Measurements from ENCODE around the gene HLA-F.

Gene HLA-F

DNA sequence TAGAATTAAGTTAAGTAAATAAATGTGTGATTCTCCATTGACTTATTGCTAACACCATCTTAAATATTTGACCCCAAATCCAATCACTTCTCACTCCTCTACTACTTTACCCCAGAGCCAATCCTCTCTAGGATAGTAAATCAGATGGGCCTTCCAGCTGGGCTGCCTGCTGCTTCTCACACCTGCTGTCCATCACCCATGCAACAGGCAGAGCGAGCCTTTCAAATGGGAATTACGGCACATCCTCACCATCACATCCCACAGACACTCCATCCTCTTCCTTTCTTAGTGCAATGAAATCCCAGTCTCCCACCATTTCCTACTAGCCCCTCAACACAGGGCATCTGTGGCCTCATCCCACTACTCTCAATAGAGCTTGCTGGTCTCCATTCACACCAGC lies 34.0 kb downstream of the HLA-F start:
- Histone ChIP-seq H3K36me3 (ENCODE audit: insufficient read depth) (no peaks in the 10 kb centered on the region), H3K27ac (no peak overlapping the region), H2AFZ (ENCODE audit: low read depth) (no peak overlapping the region), H3K27me3 (ENCODE audit: insufficient read depth, low read depth) (no peaks in the 10 kb centered on the region), H3K9ac (no peak overlapping the region), H3K79me2 (ENCODE audit: insufficient read depth, low read depth) (no peaks in the 10 kb centered on the region), H3K4me1 (ENCODE audit: low read depth, poor library complexity, severe bottlenecking) (peaks cover 18% of the 10 kb centered on the region), H4K20me1 (ENCODE audit: insufficient read depth) (no peaks in the 10 kb centered on the region), H3K4me2 (no peak overlapping the region), H3K4me3 (IDR thresholded peaks at IDR 0.05; ENCODE audit: insufficient read depth, low read depth, low read length) (no peak overlapping the region)
- TF ChIP-seq, protein P1, sequence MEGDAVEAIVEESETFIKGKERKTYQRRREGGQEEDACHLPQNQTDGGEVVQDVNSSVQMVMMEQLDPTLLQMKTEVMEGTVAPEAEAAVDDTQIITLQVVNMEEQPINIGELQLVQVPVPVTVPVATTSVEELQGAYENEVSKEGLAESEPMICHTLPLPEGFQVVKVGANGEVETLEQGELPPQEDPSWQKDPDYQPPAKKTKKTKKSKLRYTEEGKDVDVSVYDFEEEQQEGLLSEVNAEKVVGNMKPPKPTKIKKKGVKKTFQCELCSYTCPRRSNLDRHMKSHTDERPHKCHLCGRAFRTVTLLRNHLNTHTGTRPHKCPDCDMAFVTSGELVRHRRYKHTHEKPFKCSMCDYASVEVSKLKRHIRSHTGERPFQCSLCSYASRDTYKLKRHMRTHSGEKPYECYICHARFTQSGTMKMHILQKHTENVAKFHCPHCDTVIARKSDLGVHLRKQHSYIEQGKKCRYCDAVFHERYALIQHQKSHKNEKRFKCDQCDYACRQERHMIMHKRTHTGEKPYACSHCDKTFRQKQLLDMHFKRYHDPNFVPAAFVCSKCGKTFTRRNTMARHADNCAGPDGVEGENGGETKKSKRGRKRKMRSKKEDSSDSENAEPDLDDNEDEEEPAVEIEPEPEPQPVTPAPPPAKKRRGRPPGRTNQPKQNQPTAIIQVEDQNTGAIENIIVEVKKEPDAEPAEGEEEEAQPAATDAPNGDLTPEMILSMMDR (conservative IDR thresholded peaks at IDR 0.05; ENCODE audit: low read depth, low read length): no peak

DNA sequence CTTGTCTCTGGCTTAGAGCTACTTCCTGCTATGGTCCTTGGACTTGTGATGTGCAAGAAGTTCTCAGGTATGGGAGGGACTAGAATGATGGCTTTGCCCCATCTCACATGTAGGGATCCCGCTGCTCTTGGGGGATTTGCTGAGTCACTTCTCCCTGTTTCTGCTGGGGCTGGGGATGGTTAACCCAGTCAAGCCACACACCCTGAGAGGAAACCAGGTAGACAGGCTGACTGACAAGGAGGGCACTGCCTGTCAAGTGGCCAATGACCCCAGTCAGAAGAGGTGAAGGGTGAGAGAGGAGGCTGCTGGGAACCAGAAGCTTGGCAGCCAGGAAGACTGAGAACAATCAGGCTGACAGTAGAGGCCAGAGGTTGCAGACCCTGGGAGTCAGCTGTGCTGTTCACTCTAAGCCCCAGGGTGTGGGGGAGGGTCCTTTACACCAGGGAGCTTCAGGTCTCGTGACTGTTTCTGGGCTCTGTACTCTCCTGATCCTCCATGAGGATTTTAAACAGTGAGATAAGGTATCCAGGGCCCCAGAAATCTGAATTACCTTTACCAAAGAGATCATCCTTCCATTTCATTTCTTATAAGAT lies 34.6 kb downstream of the HLA-F start:
- Histone ChIP-seq H4K20me1 (ENCODE audit: insufficient read depth) (no peaks in the 10 kb centered on the region), H3K4me3 (IDR thresholded peaks at IDR 0.05; ENCODE audit: insufficient read depth, low read depth, low read length) (no peak overlapping the region), H3K4me1 (ENCODE audit: low read depth, poor library complexity, severe bottlenecking) (peaks cover 23% of the 10 kb centered on the region), H3K27ac (no peak overlapping the region), H3K9ac (no peak overlapping the region), H3K79me2 (ENCODE audit: insufficient read depth, low read depth) (no peaks in the 10 kb centered on the region), H3K4me2 (no peak overlapping the region), H3K36me3 (ENCODE audit: insufficient read depth) (no peaks in the 10 kb centered on the region), H3K27me3 (ENCODE audit: insufficient read depth, low read depth) (no peaks in the 10 kb centered on the region), H2AFZ (ENCODE audit: low read depth) (no peak overlapping the region)
- TF ChIP-seq, protein P1 (conservative IDR thresholded peaks at IDR 0.05; ENCODE audit: low read depth, low read length): no peak

DNA sequence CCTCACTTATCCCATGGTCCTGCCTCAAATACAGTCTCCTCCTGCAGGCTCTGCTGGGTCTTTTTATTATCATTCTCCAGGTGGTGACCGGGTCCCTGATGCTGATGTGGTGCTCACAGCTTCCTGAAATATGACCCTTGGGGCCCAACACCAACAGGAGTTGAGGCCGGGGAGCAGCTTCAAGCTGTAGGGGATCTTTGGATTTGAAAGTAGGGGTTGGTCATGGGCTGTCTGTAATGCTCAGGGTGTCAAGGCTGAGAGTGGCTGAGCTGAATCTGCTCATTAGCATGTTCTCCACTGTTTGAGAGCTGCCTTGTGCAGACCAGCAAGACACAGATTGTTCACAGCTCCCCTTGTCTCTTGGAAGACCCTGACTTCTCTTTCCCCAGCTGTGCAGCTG lies 35.5 kb downstream of the HLA-F start:
- Histone ChIP-seq H3K36me3 (ENCODE audit: insufficient read depth) (no peaks in the 10 kb centered on the region), H3K4me1 (ENCODE audit: low read depth, poor library complexity, severe bottlenecking) (peaks cover 33% of the 10 kb centered on the region), H3K79me2 (ENCODE audit: insufficient read depth, low read depth) (no peaks in the 10 kb centered on the region), H3K27me3 (ENCODE audit: insufficient read depth, low read depth) (no peaks in the 10 kb centered on the region), H3K4me2 (no peak overlapping the region), H4K20me1 (ENCODE audit: insufficient read depth) (no peaks in the 10 kb centered on the region), H3K27ac (no peak overlapping the region), H3K4me3 (IDR thresholded peaks at IDR 0.05; ENCODE audit: insufficient read depth, low read depth, low read length) (no peak overlapping the region), H3K9ac (no peak overlapping the region), H2AFZ (ENCODE audit: low read depth) (no peak overlapping the region)
- TF ChIP-seq, protein P1 (conservative IDR thresholded peaks at IDR 0.05; ENCODE audit: low read depth, low read length): no peak

DNA sequence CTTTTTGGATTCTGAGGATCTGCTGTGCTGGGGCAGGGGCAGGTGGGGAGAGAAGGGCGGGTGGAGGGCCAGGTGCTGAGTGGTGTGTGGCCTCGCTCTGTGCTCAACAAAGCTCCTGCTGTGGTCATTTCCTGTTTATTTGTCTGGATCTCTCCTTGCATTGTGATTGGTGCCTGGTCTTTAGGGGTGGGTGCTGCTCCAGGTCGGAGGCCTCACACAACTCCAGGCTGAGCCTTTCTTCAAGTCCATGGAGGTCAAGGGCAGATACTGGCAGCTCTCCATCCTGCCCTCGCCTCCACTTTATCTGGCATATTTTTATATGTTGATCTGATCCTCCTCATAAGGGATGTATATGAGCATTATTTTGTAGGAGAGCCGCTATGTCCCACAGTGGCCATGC lies 36.2 kb downstream of the HLA-F start:
- no peaks in the 10 kb centered on the region for H4K20me1 ChIP-seq (ENCODE audit: insufficient read depth)
- H3K27me3 ChIP-seq (ENCODE audit: insufficient read depth, low read depth): no peaks in the 10 kb centered on the region
- peaks cover 39% of the 10 kb centered on the region for H3K4me1 ChIP-seq (ENCODE audit: low read depth, poor library complexity, severe bottlenecking)
- H3K9ac ChIP-seq: no peak overlapping the region
- TF ChIP-seq, protein P1 (conservative IDR thresholded peaks at IDR 0.05; ENCODE audit: low read depth, low read length): no peak
- H3K27ac ChIP-seq: no peak overlapping the region
- H3K4me2 ChIP-seq: no peak overlapping the region
- H3K4me3 ChIP-seq (IDR thresholded peaks at IDR 0.05; ENCODE audit: insufficient read depth, low read depth, low read length): no peak overlapping the region
- no peak overlapping the region for H2AFZ ChIP-seq (ENCODE audit: low read depth)
- H3K79me2 ChIP-seq (ENCODE audit: insufficient read depth, low read depth): no peaks in the 10 kb centered on the region
- no peaks in the 10 kb centered on the region for H3K36me3 ChIP-seq (ENCODE audit: insufficient read depth)

Measured in KMS-11 (cell line).